DOHH2 (cell line): ENCODE data around the gene COL4A1.

Source experiments
- H3F3A ChIP-seq: fragments of 200-600 bp; sonication (generic), shearing (Covaris generic); 2 replicates; pipeline ENCODE4 v1.6.0; 2016; ENCODE audit warnings: antibody characterized with exemption, mild to moderate bottlenecking; ENCODE audit not compliant: control insufficient read depth, insufficient read depth
- H3K27ac ChIP-seq: fragments of 200-600 bp; sonication (generic); 2 replicates; pipeline ENCODE4 v1.5.1; 2014; ENCODE audit warnings: low read depth, mild to moderate bottlenecking, low read length, moderate library complexity
- H3K27me3 ChIP-seq: fragments of 200-600 bp; sonication (generic); 2 replicates; pipeline ENCODE4 v1.6.1; 2014; ENCODE audit warnings: mild to moderate bottlenecking, low read length, mixed read lengths; ENCODE audit not compliant: control insufficient read depth
- H3K36me3 ChIP-seq: fragments of 200-600 bp; sonication (generic); 2 replicates; pipeline ENCODE4 v1.6.1; 2014; ENCODE audit warnings: mild to moderate bottlenecking, low read length, moderate library complexity, mixed read lengths; ENCODE audit not compliant: control insufficient read depth
- H3K4me1 ChIP-seq: fragments of 200-600 bp; sonication (generic); 2 replicates; pipeline ENCODE4 v1.6.1; 2014; ENCODE audit warnings: mild to moderate bottlenecking, low read length, mixed read lengths; ENCODE audit not compliant: control insufficient read depth
- H3K4me2 ChIP-seq: fragments of 200-600 bp; sonication (generic); 2 replicates; pipeline ENCODE4 v1.6.0; 2014; ENCODE audit warnings: mild to moderate bottlenecking, low read length, moderate library complexity
- H3K4me3 ChIP-seq: fragments of 200-600 bp; sonication (generic); 2 replicates; pipeline ENCODE4 v1.5.1; 2014; ENCODE audit warnings: mild to moderate bottlenecking, low read length, mixed read lengths
- H3K79me2 ChIP-seq: fragments of 200-600 bp; sonication (generic); 2 replicates; pipeline ENCODE4 v1.6.1; 2014; ENCODE audit warnings: mild to moderate bottlenecking, low read length, mixed read lengths; ENCODE audit not compliant: control insufficient read depth
- H3K9me2 ChIP-seq: fragments of 200-600 bp; sonication (generic); replicated peaks from 2 replicates; pipeline ENCODE4 v1.6.1; 2014; ENCODE audit warnings: mild to moderate bottlenecking, low read length, mixed read lengths; ENCODE audit not compliant: control insufficient read depth
- H3K9me3 ChIP-seq: fragments of 200-600 bp; sonication (generic); 2 replicates; pipeline ENCODE4 v1.6.1; 2014; ENCODE audit warnings: antibody characterized with exemption, low read length, mixed read lengths; ENCODE audit not compliant: control insufficient read depth, insufficient read depth
- H4K20me1 ChIP-seq: fragments of 200-600 bp; sonication (generic); 2 replicates; pipeline ENCODE4 v1.6.0; 2014; ENCODE audit warnings: low read depth, mild to moderate bottlenecking, antibody characterized with exemption, low read length, moderate library complexity; ENCODE audit not compliant: control insufficient read depth, insufficient read depth
- EZH2phosphoT487 ChIP-seq: fragments of 200-600 bp; sonication (generic); IDR thresholded peaks from 2 replicates; pipeline ENCODE4 v1.6.1; 2017; ENCODE audit warnings: borderline replicate concordance, mild to moderate bottlenecking, antibody characterized with exemption, low read length, moderate library complexity, mixed read lengths
- TF ChIP-seq, protein P1 (sequence below): fragments of 200-600 bp; sonication (generic); IDR thresholded peaks from one replicate; pipeline ENCODE4 v1.5.1; 2014; ENCODE audit warnings: antibody characterized with exemption, mild to moderate bottlenecking, low read depth, low read length; ENCODE audit not compliant: poor library complexity, severe bottlenecking

The COL4A1 gene

GRCh38 chr13:110231348-110232047 lies 75.5 kb downstream of the COL4A1 start:
- Histone ChIP-seq H3K9me2 (no peaks in the 10 kb centered on the region), H3K36me3 (no peaks in the 10 kb centered on the region), H3K4me1 (no peaks in the 10 kb centered on the region), H3K4me3 (no peak overlapping the region), H3K27ac (no peak overlapping the region), H3F3A (no peaks in the 10 kb centered on the region), H4K20me1 (no peaks in the 10 kb centered on the region), H3K4me2 (no peak overlapping the region), H3K9me3 (no peaks in the 10 kb centered on the region), H3K79me2 (no peaks in the 10 kb centered on the region), H3K27me3 (no peaks in the 10 kb centered on the region)
- no peak for TF ChIP-seq EZH2phosphoT487
- TF ChIP-seq, protein P1, sequence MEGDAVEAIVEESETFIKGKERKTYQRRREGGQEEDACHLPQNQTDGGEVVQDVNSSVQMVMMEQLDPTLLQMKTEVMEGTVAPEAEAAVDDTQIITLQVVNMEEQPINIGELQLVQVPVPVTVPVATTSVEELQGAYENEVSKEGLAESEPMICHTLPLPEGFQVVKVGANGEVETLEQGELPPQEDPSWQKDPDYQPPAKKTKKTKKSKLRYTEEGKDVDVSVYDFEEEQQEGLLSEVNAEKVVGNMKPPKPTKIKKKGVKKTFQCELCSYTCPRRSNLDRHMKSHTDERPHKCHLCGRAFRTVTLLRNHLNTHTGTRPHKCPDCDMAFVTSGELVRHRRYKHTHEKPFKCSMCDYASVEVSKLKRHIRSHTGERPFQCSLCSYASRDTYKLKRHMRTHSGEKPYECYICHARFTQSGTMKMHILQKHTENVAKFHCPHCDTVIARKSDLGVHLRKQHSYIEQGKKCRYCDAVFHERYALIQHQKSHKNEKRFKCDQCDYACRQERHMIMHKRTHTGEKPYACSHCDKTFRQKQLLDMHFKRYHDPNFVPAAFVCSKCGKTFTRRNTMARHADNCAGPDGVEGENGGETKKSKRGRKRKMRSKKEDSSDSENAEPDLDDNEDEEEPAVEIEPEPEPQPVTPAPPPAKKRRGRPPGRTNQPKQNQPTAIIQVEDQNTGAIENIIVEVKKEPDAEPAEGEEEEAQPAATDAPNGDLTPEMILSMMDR, result no peak

DNA sequence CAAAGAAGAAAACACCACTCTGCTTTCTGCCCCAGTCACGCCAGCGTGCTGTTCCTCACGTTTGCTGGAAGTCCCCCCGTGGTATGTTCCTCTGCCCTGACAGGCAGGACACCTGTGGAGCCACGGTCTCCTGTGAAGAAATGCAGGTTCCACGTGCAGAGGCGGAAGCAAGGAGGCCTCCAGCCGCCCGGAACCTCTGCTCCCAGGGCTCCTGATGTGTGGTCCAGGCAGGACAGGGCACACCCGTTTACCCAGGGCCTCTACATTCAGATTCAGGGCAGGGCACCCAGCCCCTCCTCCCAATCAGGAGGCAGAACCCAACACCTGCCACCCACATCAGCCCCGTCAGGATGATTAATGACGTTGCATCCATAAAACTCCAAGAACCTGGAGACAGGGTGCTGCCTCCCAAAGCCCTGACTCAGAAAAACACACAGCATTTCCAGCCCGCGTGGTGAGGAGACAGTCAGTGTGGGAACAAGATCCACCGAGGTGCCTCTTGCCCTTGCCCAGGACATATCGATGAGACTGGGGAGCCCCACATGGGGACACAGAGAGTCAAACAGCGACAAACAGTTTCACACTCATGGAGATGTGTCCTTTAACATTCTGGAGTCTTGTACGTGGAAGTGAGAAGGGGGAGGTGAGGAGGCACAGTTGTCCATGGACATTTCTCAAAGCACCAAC lies 76.2 kb downstream of the COL4A1 start:
- no peaks in the 10 kb centered on the region for H3K36me3 ChIP-seq
- H3K4me1 ChIP-seq, result no peaks in the 10 kb centered on the region
- H3K27ac ChIP-seq, result no peak overlapping the region
- H4K20me1 ChIP-seq, result no peaks in the 10 kb centered on the region
- no peaks in the 10 kb centered on the region for H3K9me2 ChIP-seq
- no peaks in the 10 kb centered on the region for H3K9me3 ChIP-seq
- no peaks in the 10 kb centered on the region for H3K79me2 ChIP-seq
- no peak overlapping the region for H3K4me3 ChIP-seq
- TF ChIP-seq EZH2phosphoT487, result no peak
- TF ChIP-seq, protein P1, result no peak
- H3F3A ChIP-seq, result no peaks in the 10 kb centered on the region
- H3K27me3 ChIP-seq, result no peaks in the 10 kb centered on the region
- H3K4me2 ChIP-seq, result no peak overlapping the region

- H3K4me3 ChIP-seq, result no peak overlapping the region
- no peak overlapping the region for H3K4me2 ChIP-seq
- H3K27ac ChIP-seq, result no peak overlapping the region
- H3F3A ChIP-seq, result no peaks in the 10 kb centered on the region
- TF ChIP-seq, protein P1, result no peak
- no peak for TF ChIP-seq EZH2phosphoT487
- H3K27me3 ChIP-seq, result no peaks in the 10 kb centered on the region
- H3K4me1 ChIP-seq, result no peaks in the 10 kb centered on the region
- no peaks in the 10 kb centered on the region for H3K9me2 ChIP-seq
- no peaks in the 10 kb centered on the region for H4K20me1 ChIP-seq
- H3K36me3 ChIP-seq, result no peaks in the 10 kb centered on the region
- no peaks in the 10 kb centered on the region for H3K79me2 ChIP-seq
- no peaks in the 10 kb centered on the region for H3K9me3 ChIP-seq
Measured at GRCh38 chr13:110229905-110230563, 76.9 kb downstream of the COL4A1 start.
